NCI-H446 (cell line): Measurements from ENCODE around the gene RPH3AL.
"Not testable (repeated sequence)": the region's sequence is repeated elsewhere in the genome, so short reads cannot be mapped to it uniquely, and the experiment has no call there.

Source experiments
- DNase-seq, 2 experiments: peaks; one replicate each; lab custom pipeline; 2025; lab: John Stamatoyannopoulos, UW

Gene RPH3AL

DNA sequence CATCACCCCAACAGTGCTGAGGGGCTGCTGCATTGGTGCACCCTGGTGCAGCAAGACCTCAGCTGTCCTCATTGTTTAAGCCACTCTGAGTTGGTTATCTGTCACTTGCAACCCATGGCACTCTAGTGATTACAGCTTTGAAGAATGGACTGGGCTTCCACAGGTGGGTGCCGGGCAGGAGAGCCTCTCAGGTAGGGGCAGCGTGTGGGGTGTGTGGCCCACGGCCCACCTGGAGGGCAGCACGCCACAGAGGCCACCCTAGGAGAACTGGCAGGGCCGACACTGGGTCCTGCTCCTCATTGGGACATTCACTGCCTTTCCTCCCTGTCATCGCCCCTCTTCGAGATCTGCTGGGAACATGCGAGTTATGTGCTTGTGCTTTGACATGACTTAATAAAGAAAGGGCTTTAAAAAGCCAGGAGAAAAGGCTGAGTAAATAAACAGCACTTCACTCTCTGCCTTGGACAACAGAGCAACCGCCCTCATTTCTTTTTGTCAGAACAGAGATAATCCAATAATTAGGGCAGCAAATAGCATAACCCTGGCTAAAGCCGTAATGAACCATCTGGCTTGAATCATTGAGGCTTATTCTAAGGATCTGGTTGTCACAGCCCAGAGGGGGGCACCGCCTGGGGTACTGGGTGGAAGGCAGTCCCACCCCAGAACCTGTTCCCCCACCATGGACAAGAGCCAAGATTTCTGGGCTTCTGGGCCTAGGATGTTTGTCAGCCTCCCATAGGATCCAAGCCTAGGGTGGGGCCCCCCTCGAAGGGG, 174.1 kb downstream of the RPH3AL start:
- DNase-seq: no peak

DNA sequence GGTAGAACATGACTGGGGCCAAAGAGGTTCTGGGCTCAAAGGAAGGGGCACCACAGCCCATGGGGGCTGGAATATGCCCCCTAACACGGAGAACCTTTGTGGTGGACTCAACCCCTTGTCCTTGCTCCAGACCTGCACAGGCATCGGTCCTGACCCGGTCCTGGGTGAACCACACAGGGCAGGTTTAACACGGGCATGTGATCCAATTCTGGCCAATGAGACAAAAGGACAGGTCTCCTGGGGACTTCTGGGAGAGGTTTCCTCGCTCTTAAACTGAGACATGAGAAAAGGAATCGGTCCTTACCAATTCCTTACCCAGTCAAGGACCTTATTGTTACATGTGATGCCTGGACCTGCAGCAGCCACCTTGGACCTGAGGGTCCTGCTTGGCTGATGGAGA, 174.8 kb downstream of the RPH3AL start:
- no peak for DNase-seq

DNA sequence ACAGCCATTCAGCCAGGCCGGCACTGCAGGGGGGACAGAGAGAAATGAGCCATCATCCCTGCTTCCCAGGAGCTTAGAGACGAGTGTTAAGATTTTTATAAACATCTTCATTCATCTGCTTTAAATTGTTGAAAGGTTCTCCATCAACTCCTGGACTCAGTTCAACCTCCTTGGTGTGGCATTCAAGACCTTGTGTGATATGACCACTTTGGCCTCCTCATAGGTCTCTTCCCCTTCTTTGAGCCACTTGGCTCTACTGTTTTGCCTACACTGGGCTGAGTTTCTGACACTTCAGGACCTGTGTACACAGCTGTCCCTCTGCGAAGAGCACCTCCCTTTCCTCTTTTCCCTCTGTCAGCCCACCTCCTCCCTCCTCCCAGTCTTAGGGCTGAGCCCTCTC, 175.5 kb downstream of the RPH3AL start:
- no peak for DNase-seq

DNA sequence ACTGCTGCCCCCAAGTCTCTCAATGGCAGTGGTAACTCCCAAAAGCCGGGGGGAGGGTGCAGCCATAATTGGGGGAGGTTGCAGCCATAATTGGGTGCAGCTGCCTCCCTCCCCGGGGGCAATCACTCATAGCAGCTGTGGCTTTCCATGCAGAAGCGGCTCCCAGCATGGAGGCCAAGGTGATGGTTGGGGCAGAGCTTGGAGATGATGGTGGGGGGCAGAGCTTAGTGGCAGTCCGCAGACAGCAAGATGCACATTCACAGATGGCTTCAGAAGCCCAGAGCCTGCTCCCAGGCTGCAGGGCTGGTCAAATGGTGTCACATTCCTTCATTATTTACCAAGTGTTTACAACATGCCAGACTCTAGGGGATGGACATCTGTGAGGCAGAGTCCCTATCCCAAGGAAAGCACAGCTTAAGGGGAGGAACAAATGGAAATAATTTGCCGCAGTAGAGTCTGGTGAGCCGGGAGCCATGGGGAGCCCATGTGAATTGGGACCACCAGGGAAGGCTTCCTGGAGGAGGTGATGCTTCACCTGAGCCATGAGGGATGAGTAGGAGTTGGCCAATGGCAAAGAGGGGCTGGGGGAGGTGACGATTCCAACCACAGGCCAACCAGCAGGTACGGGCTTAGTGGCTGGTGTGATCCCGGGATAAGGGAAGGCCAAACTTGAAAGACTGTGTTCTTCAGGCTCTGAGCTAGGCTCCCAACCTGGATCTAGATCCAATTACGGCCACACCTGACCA, 179.3 kb downstream of the RPH3AL start:
- no peak for DNase-seq

DNA sequence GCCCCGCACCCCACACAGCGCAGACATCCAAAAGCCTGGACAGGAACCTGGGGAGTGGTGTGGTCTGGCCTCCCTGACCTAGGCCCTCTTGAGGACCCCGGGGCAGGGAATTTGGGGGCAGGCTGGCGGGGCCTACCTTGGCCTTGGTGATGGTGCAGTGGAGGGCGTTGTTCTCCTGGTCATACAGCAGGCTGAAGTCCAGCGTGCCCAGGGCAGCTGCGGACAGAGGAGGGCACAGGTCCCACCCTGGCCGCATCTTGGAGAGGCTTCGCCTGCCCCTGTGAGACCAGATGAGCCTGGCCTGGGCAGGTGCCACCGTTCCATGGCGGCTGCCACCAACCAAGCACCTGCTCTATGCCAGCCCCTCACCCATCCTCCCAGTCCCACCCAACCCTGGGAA, 180.2 kb downstream of the RPH3AL start:
- no peak for DNase-seq

DNA sequence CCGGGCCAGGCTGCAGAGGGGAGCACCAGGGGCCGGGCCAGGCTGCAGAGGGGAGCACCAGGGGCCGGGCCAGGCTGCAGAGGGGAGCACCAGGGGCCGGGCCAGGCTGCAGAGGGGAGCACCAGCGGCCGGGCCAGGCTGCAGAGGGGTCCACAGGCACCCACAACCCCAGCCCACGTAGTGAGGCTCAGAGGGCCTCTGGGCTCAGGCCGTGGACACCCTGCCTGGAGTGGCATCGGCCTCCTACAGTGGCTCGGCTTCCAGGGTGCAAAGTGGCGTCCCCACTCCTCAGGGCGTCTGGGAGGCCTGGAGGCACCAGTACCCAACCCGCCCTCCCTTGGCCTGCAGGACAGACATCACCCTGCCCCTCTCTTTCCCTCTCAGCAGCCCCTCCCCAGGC, 180.7 kb downstream of the RPH3AL start:
- DNase-seq: no peak

DNA sequence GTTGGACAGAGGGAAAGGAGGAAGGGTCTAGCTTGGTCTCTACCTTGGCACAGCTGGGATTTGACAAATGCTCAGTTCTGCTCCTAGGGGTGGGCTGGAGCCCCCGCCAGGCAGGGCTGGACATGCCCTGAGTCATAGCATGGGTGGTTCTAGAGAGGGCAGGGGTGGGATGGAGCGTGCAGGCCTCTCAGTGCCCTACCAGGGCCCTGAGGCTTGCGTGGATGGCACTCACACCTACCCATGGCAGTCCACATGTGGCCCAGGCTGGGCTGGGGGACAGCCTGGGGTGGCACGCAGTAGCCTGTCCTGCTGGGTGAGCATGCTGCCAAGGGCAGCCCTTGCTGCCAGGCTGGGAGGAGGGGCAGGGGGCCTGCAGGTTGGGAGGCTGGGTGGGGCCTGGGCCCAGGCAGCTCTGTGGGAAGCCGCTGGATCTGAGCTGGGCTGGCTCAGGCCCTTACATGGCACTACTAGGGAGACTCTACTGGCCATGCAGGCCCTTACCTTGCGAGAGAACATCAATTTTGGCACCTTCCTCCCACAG, 182.4 kb downstream of the RPH3AL start:
- DNase-seq: no peak

DNA sequence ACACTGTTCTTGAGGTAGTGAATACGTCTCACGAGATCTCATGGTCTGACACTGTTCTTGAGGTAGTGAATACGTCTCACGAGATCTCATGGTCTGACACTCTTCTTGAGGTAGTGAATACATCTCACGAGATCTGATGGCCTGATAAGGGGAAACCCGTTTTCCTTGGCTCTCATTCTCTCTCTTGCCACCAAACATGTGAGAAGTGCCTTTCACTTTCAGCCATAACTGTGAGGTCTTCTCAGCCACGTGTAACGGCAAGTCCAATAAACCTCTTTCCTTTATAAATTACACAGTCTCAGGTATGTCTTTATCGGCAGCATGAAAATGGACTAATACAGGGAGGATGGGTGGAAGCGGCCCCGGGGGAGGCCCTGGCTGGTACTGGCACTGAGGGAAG, 184.0 kb downstream of the RPH3AL start:
- not testable (repeated sequence) for DNase-seq

DNA sequence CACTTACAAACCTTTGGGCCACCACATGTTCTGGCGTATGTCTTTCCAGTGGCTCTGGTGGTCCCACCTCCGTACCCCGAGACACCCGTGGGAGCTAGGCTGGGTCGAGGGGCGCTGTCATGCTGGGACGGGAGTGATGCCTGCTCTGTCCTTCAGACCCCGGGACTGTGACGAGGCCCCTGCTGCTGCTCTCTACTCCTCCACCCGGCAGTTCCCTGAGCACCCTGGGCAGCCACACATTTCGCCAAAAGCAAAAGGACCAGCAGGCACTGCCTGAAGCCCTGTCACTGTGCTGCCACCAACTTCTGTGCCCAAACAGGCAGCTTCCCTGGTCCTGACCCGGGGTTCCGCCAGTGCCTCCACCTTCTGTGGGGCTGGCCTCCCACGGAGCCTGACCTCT, 186.7 kb downstream of the RPH3AL start:
- DNase-seq: no peak

DNA sequence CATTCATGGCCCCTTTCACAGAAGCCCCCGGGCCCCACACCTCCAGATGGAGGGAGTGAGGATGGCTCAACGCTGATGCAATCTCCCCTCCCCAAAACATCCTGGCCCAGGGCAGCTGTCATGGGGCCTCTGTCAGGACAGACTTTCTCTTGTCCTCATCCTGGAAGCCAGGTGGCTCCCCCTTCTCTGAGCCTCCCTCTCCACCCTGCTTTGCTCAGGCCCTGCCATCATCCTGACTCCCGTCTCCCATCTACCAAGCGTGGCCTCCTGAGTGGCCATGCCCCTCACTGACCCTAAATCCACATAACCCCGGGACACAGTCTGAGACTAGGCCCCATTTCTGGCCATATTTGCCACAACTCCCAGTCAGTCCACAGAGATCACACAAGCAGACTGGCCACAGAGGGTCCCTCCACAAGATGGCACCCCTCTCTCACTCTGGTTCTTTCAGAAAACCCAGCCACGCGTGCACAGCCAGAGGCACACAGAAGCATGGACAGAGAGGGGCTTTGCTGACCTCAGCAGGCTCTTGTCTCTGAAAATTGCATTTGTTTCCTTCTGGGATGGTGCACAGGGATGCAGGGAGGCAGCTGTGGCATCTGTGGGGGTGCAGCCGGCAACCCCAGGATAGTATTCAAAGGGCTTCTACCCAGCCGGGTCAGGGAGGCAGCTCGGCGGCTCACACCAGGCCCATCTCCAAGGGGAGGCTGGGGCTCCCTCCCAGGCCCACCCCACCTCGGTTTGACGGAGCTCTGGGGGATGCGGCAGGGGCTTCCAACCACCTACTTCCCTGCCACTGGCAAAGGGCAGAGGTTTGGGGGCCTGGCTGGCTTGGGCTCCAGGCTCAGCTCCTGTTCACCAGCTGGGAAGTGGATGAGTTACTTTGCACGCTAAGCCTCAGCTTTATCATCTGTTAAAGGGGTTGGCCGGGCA, 188.0 kb downstream of the RPH3AL start:
- no peak for DNase-seq

DNA sequence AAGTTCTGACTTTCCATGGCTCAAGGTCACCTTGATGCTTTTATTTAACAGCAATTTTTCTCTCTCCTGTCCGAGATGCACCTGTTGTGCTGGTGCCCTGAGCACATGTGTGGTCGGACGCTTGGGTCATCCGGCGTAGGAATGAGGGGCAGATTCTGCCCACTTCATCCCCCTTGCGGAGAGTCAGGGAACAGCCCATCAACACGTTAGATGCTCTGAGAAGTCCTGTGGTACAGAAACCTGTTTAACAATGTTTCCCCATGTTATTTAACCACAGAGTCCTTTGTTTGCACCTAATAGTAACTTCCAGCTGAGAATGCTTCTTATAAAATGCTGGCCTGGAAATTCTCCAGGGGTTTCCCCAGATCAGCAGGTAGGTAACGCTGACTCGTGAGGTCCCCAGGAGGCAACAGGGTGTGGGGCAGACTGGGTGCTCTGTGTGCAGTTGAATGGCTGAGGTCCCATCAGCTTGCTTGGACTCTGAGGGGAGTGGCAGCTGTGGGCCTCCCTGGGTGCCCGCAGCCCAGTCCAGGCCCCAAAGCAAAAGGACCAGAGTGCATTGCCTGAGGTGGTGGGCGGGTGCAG, 189.0 kb downstream of the RPH3AL start:
- no peak for DNase-seq

DNA sequence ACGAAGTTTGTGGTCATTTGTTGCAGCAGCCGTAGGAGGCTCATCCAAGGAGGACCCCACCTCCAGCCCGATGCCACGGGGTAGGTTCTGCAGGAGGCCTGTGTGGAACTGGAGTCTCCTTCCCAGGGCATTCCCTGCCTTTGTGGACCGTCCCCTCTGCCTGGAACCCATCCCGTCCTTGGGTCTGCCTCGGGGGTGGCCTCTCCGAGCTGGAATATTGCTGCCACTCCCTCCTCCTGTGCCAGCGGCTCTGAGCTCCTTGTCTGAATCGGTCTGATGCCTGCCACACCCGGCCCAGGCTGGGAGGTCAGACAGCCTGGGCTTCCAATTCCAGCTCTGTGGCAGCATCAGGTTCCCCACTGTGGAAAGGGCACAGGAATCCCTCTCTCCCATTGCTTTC, 189.9 kb downstream of the RPH3AL start:
- DNase-seq: no peak
